HEK293 (cell line): ENCODE measurements around the gene CDH8.

ENCODE experiments used
- CTCF ChIA-PET: fragments of 350-600 bp; formaldehyde crosslinking; extraction: SDS; loops from one replicate; lab custom pipeline; 2021; ENCODE audit warnings: antibody characterized with exemption; lab: Yijun Ruan, JAX
- POLR2A ChIA-PET: fragments of 300-600 bp; formaldehyde crosslinking; extraction: SDS; loops from one replicate; lab custom pipeline; 2020; ENCODE audit warnings: antibody characterized with exemption, inconsistent platforms; lab: Yijun Ruan, JAX
- H3K27ac ChIP-seq: fragments of 200-500 bp; sonication (Bioruptor generic); 2 replicates; pipeline ENCODE4 v1.5.1; 2014; ENCODE audit warnings: low read depth, low read length, control low read depth, inconsistent platforms; ENCODE audit errors: extremely low read depth
- H3K36me3 ChIP-seq, 2 experiments: fragments of 200-500 bp in 1 of 2; sonication (Bioruptor generic) in 1 of 2; 1 replicate in 1 of 2; 2 replicates in 1 of 2; pipeline ENCODE4 v1.5.1; 2014 to 2017; ENCODE audit warnings: inconsistent platforms in 2 of 2, low read length in 2 of 2; ENCODE audit not compliant: control insufficient read depth in 2 of 2, insufficient read depth in 1 of 2
- H3K4me1 ChIP-seq: fragments of 200-500 bp; sonication (Bioruptor generic); 2 replicates; pipeline ENCODE4 v1.5.1; 2014; ENCODE audit warnings: mild to moderate bottlenecking, low read length, inconsistent platforms; ENCODE audit not compliant: control insufficient read depth, insufficient read depth
- H3K4me3 ChIP-seq: 2 replicates; pipeline ENCODE4 v1.5.1; 2011; ENCODE audit warnings: low read depth, mild to moderate bottlenecking, control low read depth, low read length, moderate library complexity
- H3K9me3 ChIP-seq: fragments of 200-500 bp; sonication (Bioruptor generic); 2 replicates; pipeline ENCODE4 v1.5.1; 2014; ENCODE audit warnings: low read depth, low read length, inconsistent platforms; ENCODE audit not compliant: control insufficient read depth, insufficient read depth
- HOXA7 ChIP-seq: sonication (generic); formaldehyde crosslinking; IDR thresholded peaks from 2 replicates; pipeline ENCODE4 v1.8.1; 2022; ENCODE audit warnings: missing genetic modification reagents, borderline replicate concordance
- WT1 ChIP-seq: fragments of 450-650 bp; formaldehyde crosslinking; IDR thresholded peaks from 2 replicates; pipeline ENCODE4 v1.5.1; 2016; ENCODE audit warnings: missing biosample characterization, missing genetic modification characterization
- ZNF157 ChIP-seq: fragments of 450-650 bp; formaldehyde crosslinking; IDR thresholded peaks from 2 replicates; pipeline ENCODE4 v1.5.1; 2016; ENCODE audit warnings: missing biosample characterization, missing genetic modification characterization
- ZNF174 ChIP-seq: fragments of 450-650 bp; formaldehyde crosslinking; IDR thresholded peaks from 2 replicates; pipeline ENCODE4 v1.5.0; 2017; ENCODE audit warnings: missing biosample characterization, mild to moderate bottlenecking, missing genetic modification characterization
- ZNF354C ChIP-seq: fragments of 450-650 bp; formaldehyde crosslinking; IDR thresholded peaks from 2 replicates; pipeline ENCODE4 v1.5.1; 2016; ENCODE audit warnings: missing biosample characterization, missing genetic modification characterization, low read depth, borderline replicate concordance
- ZNF366 ChIP-seq: fragments of 450-650 bp; formaldehyde crosslinking; conservative IDR thresholded peaks from 2 replicates; pipeline ENCODE4 v1.5.1; 2016; ENCODE audit warnings: missing biosample characterization, missing genetic modification characterization
- ZNF558 ChIP-seq: fragments of 450-650 bp; formaldehyde crosslinking; IDR thresholded peaks from 2 replicates; pipeline ENCODE4 v1.5.1; 2016; ENCODE audit warnings: missing biosample characterization, missing genetic modification characterization
- ZNF621 ChIP-seq: fragments of 450-650 bp; formaldehyde crosslinking; IDR thresholded peaks from 2 replicates; pipeline ENCODE4 v1.5.1; 2017; ENCODE audit warnings: missing biosample characterization, missing genetic modification characterization
- ZNF654 ChIP-seq: fragments of 450-650 bp; formaldehyde crosslinking; IDR thresholded peaks from 2 replicates; pipeline ENCODE4 v1.5.1; 2016; ENCODE audit warnings: low read depth, missing biosample characterization, missing genetic modification characterization
- ZNF707 ChIP-seq: fragments of 450-650 bp; formaldehyde crosslinking; IDR thresholded peaks from 2 replicates; pipeline ENCODE4 v1.5.1; 2016; ENCODE audit warnings: missing biosample characterization, missing genetic modification characterization
- ZNF830 ChIP-seq: fragments of 450-650 bp; IDR thresholded peaks from 2 replicates; pipeline ENCODE4 v1.5.0; 2018; ENCODE audit warnings: missing biosample characterization, missing genetic modification characterization, low read depth, mild to moderate bottlenecking, moderate library complexity
- TF ChIP-seq, protein P1 (sequence below): IDR thresholded peaks from 2 replicates; pipeline ENCODE4 v1.6.1; 2011; ENCODE audit warnings: mild to moderate bottlenecking, low read depth, low read length, borderline replicate concordance
- TF ChIP-seq, protein P2 (sequence below): fragments of 450-650 bp; formaldehyde crosslinking; conservative IDR thresholded peaks from 2 replicates; pipeline ENCODE4 v1.5.1; 2016; ENCODE audit warnings: low read depth, missing biosample characterization, missing genetic modification characterization
- TF ChIP-seq, protein P3 (sequence below): fragments of 450-650 bp; formaldehyde crosslinking; IDR thresholded peaks from 2 replicates; pipeline ENCODE4 v1.5.1; 2016; ENCODE audit warnings: missing biosample characterization, missing genetic modification characterization
- TF ChIP-seq, protein P4 (sequence below): fragments of 450-650 bp; formaldehyde crosslinking; IDR thresholded peaks from 2 replicates; pipeline ENCODE4 v1.5.1; 2016; ENCODE audit warnings: missing biosample characterization, missing genetic modification characterization

CDH8 gene

DNA sequence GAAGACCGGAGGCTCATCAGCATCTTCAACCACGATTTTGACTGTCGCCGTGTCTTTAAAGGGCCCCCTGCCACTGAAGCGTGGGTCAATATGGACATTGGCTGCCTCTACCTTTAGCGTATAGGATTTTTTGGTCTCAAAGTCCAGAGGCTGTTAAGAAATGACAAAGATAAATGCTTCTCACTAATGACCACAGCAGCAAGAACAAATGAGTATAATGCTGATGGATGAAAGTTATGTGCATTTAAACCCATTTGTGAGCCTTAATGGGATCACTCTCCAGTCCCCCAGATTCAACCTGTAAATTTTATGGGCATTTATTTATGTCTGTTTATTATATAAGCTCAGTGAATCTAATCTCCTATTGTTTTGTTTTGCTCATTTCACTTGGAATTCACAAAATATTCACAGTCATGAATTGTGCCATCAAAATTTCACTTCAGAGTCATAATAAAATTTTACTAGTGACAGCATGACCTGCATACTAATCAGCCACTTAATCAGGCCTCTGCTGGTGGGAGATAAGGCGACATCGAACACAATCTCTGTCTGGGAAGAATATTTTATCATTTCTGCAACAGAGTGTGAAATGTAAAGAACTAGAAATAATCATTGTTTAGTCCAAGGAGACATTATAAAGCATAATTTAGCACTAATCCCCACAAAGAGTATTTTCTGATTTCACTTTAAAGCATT is 218.5 kb downstream of the CDH8 start (continued):
- TF ChIP-seq ZNF366 (tag by site-specific recombination) (no peak), WT1 (tag by site-specific recombination) (no peak), ZNF830 (no peak)
- TF ChIP-seq, protein P1, sequence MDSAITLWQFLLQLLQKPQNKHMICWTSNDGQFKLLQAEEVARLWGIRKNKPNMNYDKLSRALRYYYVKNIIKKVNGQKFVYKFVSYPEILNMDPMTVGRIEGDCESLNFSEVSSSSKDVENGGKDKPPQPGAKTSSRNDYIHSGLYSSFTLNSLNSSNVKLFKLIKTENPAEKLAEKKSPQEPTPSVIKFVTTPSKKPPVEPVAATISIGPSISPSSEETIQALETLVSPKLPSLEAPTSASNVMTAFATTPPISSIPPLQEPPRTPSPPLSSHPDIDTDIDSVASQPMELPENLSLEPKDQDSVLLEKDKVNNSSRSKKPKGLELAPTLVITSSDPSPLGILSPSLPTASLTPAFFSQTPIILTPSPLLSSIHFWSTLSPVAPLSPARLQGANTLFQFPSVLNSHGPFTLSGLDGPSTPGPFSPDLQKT: no peak

DNA sequence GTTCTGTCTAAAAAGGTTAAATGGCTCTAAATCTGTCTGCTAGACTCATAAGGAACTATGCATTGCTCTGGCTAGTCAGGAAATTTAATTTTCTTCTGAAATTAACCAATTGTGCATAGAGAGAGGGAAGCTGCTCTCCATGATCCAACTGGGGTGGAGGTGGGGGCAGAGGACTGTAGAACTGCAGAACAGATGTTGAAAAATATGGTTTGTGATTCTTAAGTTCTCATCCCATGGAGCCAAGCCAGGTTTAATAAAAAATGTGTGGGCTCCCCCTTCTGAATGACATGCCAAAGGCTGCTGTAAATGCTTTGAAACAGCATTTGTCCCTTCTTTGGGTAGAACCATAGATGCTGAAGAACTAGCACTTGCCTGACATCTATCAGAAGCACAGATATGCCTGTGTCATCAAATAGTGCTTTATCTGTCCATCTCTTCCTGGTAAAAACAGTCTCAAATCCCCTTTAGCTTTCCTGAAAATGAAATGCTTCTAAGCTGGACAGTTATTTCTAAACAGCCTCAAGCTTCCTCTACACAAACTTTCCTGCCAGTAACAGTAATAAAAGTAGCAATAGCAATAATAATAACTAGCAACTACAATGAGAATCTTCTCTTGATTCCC is 221.4 kb downstream of the CDH8 start:
- H3K27ac ChIP-seq: no peak overlapping the region
- ChIA-PET POLR2A (no interaction called here), CTCF (interaction anchor here (0.8 kb wide), 1 partner anchor 40 kb away, joined by 3 read pairs; no protein-coding TSS in a partner anchor)
- peaks cover 0 to 3% of the 10 kb centered on the region in 2 experiments; a peak in 1 of 3 replicates for H3K36me3 ChIP-seq
- H3K4me1 ChIP-seq: no peaks in the 10 kb centered on the region
- no peak overlapping the region for H3K4me3 ChIP-seq
- TF ChIP-seq ZNF174: no peak
- no peak for TF ChIP-seq ZNF157
- TF ChIP-seq, protein P2, sequence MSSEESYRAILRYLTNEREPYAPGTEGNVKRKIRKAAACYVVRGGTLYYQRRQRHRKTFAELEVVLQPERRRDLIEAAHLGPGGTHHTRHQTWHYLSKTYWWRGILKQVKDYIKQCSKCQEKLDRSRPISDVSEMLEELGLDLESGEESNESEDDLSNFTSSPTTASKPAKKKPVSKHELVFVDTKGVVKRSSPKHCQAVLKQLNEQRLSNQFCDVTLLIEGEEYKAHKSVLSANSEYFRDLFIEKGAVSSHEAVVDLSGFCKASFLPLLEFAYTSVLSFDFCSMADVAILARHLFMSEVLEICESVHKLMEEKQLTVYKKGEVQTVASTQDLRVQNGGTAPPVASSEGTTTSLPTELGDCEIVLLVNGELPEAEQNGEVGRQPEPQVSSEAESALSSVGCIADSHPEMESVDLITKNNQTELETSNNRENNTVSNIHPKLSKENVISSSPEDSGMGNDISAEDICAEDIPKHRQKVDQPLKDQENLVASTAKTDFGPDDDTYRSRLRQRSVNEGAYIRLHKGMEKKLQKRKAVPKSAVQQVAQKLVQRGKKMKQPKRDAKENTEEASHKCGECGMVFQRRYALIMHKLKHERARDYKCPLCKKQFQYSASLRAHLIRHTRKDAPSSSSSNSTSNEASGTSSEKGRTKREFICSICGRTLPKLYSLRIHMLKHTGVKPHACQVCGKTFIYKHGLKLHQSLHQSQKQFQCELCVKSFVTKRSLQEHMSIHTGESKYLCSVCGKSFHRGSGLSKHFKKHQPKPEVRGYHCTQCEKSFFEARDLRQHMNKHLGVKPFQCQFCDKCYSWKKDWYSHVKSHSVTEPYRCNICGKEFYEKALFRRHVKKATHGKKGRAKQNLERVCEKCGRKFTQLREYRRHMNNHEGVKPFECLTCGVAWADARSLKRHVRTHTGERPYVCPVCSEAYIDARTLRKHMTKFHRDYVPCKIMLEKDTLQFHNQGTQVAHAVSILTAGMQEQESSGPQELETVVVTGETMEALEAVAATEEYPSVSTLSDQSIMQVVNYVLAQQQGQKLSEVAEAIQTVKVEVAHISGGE (tag by site-specific recombination): no peak
- TF ChIP-seq, protein P3, sequence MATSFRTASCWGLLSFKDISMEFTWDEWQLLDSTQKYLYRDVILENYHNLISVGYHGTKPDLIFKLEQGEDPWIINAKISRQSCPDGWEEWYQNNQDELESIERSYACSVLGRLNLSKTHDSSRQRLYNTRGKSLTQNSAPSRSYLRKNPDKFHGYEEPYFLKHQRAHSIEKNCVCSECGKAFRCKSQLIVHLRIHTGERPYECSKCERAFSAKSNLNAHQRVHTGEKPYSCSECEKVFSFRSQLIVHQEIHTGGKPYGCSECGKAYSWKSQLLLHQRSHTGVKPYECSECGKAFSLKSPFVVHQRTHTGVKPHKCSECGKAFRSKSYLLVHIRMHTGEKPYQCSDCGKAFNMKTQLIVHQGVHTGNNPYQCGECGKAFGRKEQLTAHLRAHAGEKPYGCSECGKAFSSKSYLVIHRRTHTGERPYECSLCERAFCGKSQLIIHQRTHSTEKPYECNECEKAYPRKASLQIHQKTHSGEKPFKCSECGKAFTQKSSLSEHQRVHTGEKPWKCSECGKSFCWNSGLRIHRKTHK (tag by site-specific recombination): no peak
- TF ChIP-seq, protein P4, sequence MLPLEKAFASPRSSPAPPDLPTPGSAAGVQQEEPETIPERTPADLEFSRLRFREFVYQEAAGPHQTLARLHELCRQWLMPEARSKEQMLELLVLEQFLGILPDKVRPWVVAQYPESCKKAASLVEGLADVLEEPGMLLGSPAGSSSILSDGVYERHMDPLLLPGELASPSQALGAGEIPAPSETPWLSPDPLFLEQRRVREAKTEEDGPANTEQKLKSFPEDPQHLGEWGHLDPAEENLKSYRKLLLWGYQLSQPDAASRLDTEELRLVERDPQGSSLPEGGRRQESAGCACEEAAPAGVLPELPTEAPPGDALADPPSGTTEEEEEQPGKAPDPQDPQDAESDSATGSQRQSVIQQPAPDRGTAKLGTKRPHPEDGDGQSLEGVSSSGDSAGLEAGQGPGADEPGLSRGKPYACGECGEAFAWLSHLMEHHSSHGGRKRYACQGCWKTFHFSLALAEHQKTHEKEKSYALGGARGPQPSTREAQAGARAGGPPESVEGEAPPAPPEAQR (tag by site-specific recombination): no peak
- no peak for TF ChIP-seq ZNF654 (tag by site-specific recombination)
- no peak for TF ChIP-seq ZNF621
- no peak for TF ChIP-seq ZNF558 (tag by site-specific recombination)
- no peak for TF ChIP-seq HOXA7 (CRISPR knock-in tag)
- no peak for TF ChIP-seq ZNF707 (tag by site-specific recombination)
- H3K9me3 ChIP-seq: no peaks in the 10 kb centered on the region

DNA sequence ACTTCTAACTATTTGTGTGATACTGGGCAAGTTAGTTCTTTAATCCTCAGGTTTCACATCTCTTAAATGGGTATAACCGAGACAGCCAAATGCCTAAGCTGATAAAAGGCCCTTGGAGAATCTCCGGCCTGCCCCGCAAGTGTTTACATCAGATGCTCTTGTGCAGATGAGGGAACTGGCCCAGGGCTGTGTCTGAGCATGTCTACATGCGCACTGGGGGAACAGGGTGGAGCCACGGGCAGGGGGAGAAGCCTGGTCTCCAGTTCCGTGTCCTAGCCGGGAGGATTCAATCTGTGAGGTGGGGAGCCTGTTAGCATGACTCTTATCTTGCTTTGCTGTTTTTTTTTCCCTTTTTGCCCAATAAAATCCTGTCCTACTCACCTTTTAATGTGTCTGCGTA is 222.9 kb downstream of the CDH8 start:
- H3K4me3 ChIP-seq: no peak overlapping the region
- H3K27ac ChIP-seq: no peak overlapping the region
- no peak for TF ChIP-seq ZNF354C (tag by site-specific recombination)
- no peaks in the 10 kb centered on the region for H3K36me3 ChIP-seq
- CTCF ChIA-PET: no interaction called here
- H3K9me3 ChIP-seq: no peaks in the 10 kb centered on the region
- POLR2A ChIA-PET: no interaction called here
- H3K4me1 ChIP-seq: no peaks in the 10 kb centered on the region
